Epithelial cell of esophagus (primary cell): Measurements from ENCODE around the gene ARHGAP26.

Experiments used
- DNase-seq: peaks from one replicate; pipeline ENCODE4 v3.0.0; 2010; ENCODE audit warnings: low read depth
- H3K4me3 ChIP-seq: 2 replicates; pipeline ENCODE4 v1.5.1; 2011; ENCODE audit warnings: mild to moderate bottlenecking, low read length, control low read depth
- TF ChIP-seq, protein P1 (sequence below): IDR thresholded peaks from 2 replicates; pipeline ENCODE4 v1.5.1; 2011; ENCODE audit warnings: low read depth, mild to moderate bottlenecking, low read length, control low read depth, inconsistent platforms; ENCODE audit not compliant: insufficient read depth; ENCODE audit errors: missing control alignments

ARHGAP26 gene

DNA sequence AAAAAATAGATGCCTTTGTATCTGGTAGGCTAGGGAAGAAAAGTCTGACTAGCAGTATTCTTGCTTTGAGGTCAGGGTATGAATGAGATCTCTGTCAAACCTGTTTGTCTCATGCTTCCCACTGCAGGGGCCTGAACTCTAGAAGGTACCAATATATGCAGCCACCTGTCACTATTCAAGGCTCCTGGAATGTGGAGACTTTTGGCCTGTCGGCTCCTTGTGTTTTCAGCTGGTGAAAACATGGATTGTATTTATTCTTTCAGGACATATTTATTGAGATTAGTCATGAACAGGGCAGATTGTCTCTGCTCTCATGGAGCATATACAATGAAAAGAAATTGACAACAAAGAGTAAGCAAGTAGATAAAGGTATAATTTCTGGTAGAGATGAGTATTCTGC lies 255.8 kb downstream of the ARHGAP26 start:
- no peak overlapping the region for H3K4me3 ChIP-seq
- no peak for DNase-seq
- TF ChIP-seq, protein P1, sequence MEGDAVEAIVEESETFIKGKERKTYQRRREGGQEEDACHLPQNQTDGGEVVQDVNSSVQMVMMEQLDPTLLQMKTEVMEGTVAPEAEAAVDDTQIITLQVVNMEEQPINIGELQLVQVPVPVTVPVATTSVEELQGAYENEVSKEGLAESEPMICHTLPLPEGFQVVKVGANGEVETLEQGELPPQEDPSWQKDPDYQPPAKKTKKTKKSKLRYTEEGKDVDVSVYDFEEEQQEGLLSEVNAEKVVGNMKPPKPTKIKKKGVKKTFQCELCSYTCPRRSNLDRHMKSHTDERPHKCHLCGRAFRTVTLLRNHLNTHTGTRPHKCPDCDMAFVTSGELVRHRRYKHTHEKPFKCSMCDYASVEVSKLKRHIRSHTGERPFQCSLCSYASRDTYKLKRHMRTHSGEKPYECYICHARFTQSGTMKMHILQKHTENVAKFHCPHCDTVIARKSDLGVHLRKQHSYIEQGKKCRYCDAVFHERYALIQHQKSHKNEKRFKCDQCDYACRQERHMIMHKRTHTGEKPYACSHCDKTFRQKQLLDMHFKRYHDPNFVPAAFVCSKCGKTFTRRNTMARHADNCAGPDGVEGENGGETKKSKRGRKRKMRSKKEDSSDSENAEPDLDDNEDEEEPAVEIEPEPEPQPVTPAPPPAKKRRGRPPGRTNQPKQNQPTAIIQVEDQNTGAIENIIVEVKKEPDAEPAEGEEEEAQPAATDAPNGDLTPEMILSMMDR, result no peak

DNA sequence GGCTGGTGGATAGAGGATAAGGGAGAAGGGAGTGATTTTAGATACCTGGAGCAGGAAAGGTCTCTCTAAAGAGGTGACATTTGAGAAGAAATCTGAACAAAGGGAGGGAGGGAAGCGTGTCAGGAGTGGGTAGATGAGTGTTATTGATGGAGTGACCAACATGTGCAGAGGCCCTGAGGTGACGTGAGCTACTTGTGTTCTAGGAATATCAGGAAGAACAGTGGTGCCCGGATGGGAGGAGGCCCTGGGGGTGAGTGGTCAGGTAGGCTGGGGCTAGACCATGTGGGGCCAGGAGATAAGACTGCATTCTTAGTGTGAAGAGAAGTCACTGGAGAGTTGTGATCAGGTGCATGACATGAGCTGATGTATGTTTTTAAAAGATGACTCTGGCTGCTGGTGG lies 256.2 kb downstream of the ARHGAP26 start:
- H3K4me3 ChIP-seq, result no peak overlapping the region
- DNase-seq, result no peak
- TF ChIP-seq, protein P1, result no peak

DNA sequence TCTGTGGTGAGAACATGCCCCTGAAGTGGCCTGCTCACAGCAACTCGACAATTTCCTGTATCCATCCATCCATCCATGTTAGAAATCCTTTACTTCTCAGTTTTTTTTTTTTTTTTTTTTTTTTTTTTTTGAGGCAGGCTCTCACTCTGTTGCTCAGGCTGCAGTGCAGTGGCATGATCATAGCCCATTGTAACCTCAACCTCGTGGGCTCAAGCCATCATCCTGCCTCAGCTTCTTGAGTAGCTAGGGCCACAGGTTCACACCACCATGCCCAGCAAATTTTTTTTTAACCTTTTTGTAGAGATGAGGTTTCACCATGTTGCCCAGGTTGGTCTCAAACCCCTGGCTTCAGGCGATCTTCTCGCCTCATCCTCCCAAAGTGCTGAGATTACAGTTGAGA lies 259.1 kb downstream of the ARHGAP26 start:
- no peak for DNase-seq
- TF ChIP-seq, protein P1, result no peak
- no peak overlapping the region for H3K4me3 ChIP-seq

DNA sequence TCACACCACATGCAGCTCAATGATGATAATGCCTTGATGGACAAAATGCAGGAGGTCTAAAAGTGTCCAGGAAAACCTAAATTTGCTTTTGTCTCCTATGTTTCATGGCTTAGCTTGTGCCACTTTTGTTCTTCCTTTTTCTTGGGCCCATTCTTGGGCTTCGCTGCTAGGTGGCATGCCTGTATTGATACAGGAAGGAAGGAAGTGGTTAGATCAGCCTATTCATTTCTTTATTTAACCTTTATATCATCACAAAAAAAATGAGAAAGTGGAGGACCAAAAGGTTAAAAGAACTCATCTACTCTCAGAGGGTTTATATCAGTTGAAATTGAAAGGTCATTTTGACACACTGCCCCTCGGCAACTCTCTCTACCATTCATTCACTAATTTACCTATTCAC lies 260.2 kb downstream of the ARHGAP26 start:
- TF ChIP-seq, protein P1, result no peak
- H3K4me3 ChIP-seq, result no peak overlapping the region
- no peak for DNase-seq

DNA sequence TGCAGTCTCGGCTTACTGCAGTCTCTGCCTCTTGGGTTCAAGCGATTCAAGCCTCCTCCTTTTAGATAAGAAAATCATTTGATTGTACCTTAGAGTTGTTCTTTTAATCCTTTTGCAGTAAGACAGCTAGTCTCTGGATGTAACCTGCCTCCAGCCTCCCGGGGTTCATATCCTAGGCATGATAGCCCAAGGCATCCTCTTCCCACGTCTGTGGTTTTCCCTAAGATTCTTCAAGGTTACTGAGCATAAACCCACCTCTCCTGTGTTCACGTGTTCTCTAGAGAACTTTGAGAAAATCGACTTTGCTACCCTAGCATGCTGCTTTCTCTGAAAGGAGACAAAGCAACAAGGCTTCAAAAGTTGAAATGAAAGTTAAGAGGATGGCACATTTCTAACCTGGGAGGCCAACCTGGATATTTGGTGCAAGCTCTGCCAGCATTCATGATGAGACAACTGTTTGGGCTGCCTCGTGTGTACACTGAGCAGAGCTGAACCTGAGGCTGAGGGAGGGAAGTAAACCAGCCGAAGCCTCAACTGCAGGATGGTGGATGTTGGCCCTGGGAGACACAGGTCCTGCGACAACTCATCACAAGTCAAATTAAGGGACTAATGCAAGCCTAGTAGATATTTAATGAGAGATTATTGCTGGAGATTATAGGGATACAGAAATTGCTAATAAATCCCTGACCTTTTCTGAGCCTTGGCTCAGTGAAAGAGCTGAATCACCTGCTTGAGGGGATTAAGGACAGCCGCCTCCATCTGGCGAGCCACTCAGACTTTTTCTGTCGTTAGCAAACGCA lies 261.8 kb downstream of the ARHGAP26 start:
- no peak overlapping the region for H3K4me3 ChIP-seq

DNA sequence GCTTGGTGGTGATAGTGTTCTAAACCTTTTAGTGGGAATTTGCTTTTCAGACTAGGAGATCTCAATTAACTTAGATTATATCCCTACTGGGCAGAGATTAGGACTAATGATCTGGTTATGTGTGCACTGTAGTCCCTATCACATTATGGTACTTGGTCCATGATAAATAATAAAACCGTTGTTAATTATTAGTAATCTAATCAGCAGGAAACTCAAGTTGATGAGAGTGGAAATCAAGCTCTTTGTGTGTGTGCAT lies 262.3 kb downstream of the ARHGAP26 start:
- DNase-seq, result no peak
- TF ChIP-seq, protein P1, result no peak
- H3K4me3 ChIP-seq, result no peak overlapping the region

More for the DNA sequence above, 261.8 kb downstream of the ARHGAP26 start:
- DNase-seq, result no peak
- TF ChIP-seq, protein P1, result no peak
